NK-92 (cell line): ENCODE data around the gene CCDC179.
A peak's percentile ranks its signal among the peaks of the same experiment; 100 is the strongest.

Experiments used
- DNase-seq: peaks from one replicate; lab custom pipeline; 2025; ENCODE audit not compliant: unreplicated experiment; lab: John Stamatoyannopoulos, UW

Gene CCDC179

GRCh38 chr11:22860241-22860640 lies at the start of gene CCDC179:
CCDC179 (minus strand) TSS chr11:22860474; CDS start chr11:22860421, 53 bp downstream.
- no peak for DNase-seq

- DNase-seq = no peak
These were observed 43.5 kb upstream of the CCDC179 start for GRCh38 chr11:22903782-22904181.

- DNase-seq = no peak
These were observed 41.3 kb upstream of the CCDC179 start for GRCh38 chr11:22901603-22902002.

- DNase-seq = no peak
These were observed 40.7 kb upstream of the CCDC179 start for GRCh38 chr11:22900764-22901486.

- no peak for DNase-seq
These were observed 37.8 kb upstream of the CCDC179 start for GRCh38 chr11:22898036-22898435.

GRCh38 chr11:22890227-22890626 lies 30.0 kb upstream of the CCDC179 start:
- no peak for DNase-seq

GRCh38 chr11:22884217-22884616 lies 23.9 kb upstream of the CCDC179 start:
- DNase-seq = no peak

- no peak for DNase-seq
These were observed 19.4 kb upstream of the CCDC179 start for GRCh38 chr11:22879630-22880029.

- no peak for DNase-seq
These were observed 18.3 kb upstream of the CCDC179 start for GRCh38 chr11:22878604-22879003.

- no peak for DNase-seq
These were observed 17.8 kb upstream of the CCDC179 start for GRCh38 chr11:22878039-22878438.

- no peak for DNase-seq
These were observed 15.7 kb upstream of the CCDC179 start for GRCh38 chr11:22875869-22876473.

- no peak for DNase-seq
These were observed 9.1 kb upstream of the CCDC179 start for GRCh38 chr11:22869325-22869724.

- DNase-seq = no peak
These were observed 518 bp downstream of the CCDC179 start for GRCh38 chr11:22859756-22860155.

- DNase-seq = no peak
These were observed 8.8 kb downstream of the CCDC179 start for GRCh38 chr11:22851477-22851876.

GRCh38 chr11:22846726-22847125 lies 13.5 kb downstream of the CCDC179 start:
- DNase-seq = no peak

GRCh38 chr11:22832315-22833015 lies 27.8 kb downstream of the CCDC179 start:
- DNase-seq = no peak

GRCh38 chr11:22830082-22830414 lies 30.2 kb downstream of the CCDC179 start:
- no peak for DNase-seq

GRCh38 chr11:22829231-22830081 lies 30.8 kb downstream of the CCDC179 start, which contains the start of gene SVIP:
SVIP (minus strand) TSS chr11:22829801; CDS start chr11:22829748, 53 bp downstream.
- peak; percentile 28 for DNase-seq

GRCh38 chr11:22828373-22828772 lies 31.9 kb downstream of the CCDC179 start:
- DNase-seq = no peak

GRCh38 chr11:22822203-22822602 lies 38.1 kb downstream of the CCDC179 start:
- no peak for DNase-seq

- no peak for DNase-seq
These were observed 50.4 kb downstream of the CCDC179 start for GRCh38 chr11:22809893-22810292.
